Testis (tissue), 3 donors: ENCODE data around the gene KIAA1210. TPM values are rescaled to one million over a fixed set of nuclear protein-coding genes. Genes with fewer than 3 reads are reported as not detected.

ENCODE experiments used
- DNase-seq: peaks from one replicate; pipeline ENCODE4 v3.0.0-alpha.2; 2019
- H3K27ac ChIP-seq, 2 donors: fragments of 200-600 bp; sonication (generic); one replicate each; pipeline ENCODE4 v1.5.1; 2019
- H3K27me3 ChIP-seq: fragments of 200-600 bp; sonication (generic); one replicate; pipeline ENCODE4 v1.5.1; 2019
- H3K36me3 ChIP-seq: fragments of 200-600 bp; sonication (generic); one replicate; pipeline ENCODE4 v1.5.1; 2017; ENCODE audit warnings: low read depth; ENCODE audit errors: missing control alignments
- H3K4me1 ChIP-seq: fragments of 200-600 bp; sonication (generic); one replicate; pipeline ENCODE4 v1.5.1; 2019
- H3K4me3 ChIP-seq, 2 donors: fragments of 200-600 bp; sonication (generic); one replicate each; pipeline ENCODE4 v1.5.1; 2017 to 2019
- H3K9me3 ChIP-seq: fragments of 200-600 bp; sonication (generic); one replicate; pipeline ENCODE4 v1.5.1; 2017
- CTCF ChIP-seq, 3 experiments: fragments of 450-650 bp in 2 of 3; fragments of 200-600 bp in 1 of 3; sonication (generic) in 1 of 3; IDR thresholded peaks; one replicate each; pipeline ENCODE4 v1.5.1; 2016 to 2019; ENCODE audit warnings: antibody characterized with exemption in 3 of 3, mild to moderate bottlenecking in 2 of 3, moderate library complexity in 1 of 3
- POLR2A ChIP-seq: fragments of 450-650 bp; IDR thresholded peaks from one replicate; pipeline ENCODE4 v1.6.1; 2017; ENCODE audit warnings: antibody characterized with exemption, mild to moderate bottlenecking, moderate library complexity
- WGBS, 2 donors: methylation state at CpG; one replicate each; pipeline ENCODE4 v1.1.5; 2018; 5-methylcytosine and 5-hydroxymethylcytosine counted together
- intact Hi-C: fragments of 100-400 bp; cut with DNase I; formaldehyde crosslinking; loops from one replicate; pipeline ENCODE4 v1.15.1; 2023; ENCODE audit warnings: low total_unique reads
- polyA plus RNA-seq: library from polyadenylated mRNA; stranded (reverse); fragments of 350-450 nt; fragmentation: Illumina TruSeq; extraction: RNeasy Lipid Tissue Mini Kit (QIAGEN cat#74804); gene quantifications from one replicate; pipeline ENCODE4 v1.2.3, GENCODE V29; 2014; ENCODE audit warnings: low read depth, low replicate concordance; ENCODE audit not compliant: insufficient read depth
- total RNA-seq, 2 donors: library from RNA; depleted of rRNA; stranded (reverse); fragments of >200 nt; gene quantifications; one replicate each; pipeline ENCODE4 v1.2.3, GENCODE V29; 2016

KIAA1210 gene
- total and polyA plus RNA-seq, 3 donors from 2014 or later, result 63.0 to 286 (median 245) TPM

GRCh38 chrX:119145241-119145653, 17.6 kb upstream of the KIAA1210 start:
- peak; percentile 37 for DNase-seq
- H3K36me3 ChIP-seq, result no peaks in the 10 kb centered on the region
- no peaks in the 10 kb centered on the region for H3K4me1 ChIP-seq
- no peak overlapping the region for H3K27ac ChIP-seq
- no peaks in the 10 kb centered on the region for H3K27me3 ChIP-seq
- no peak overlapping the region for H3K4me3 ChIP-seq
- 67 to 79% methylated on average over 4 of the region's 5 CpGs for WGBS, 2 donors
- TF ChIP-seq CTCF (IDR thresholded peaks at IDR 0.05), result peak in 1 of 3 experiments; percentile 31
- TF ChIP-seq POLR2A, result no peak
- intact Hi-C loops, result no loop called here
- no peaks in the 10 kb centered on the region for H3K9me3 ChIP-seq

GRCh38 chrX:119134466-119134865, 6.9 kb upstream of the KIAA1210 start:
- Histone ChIP-seq H3K27me3 (no peaks in the 10 kb centered on the region), H3K36me3 (no peaks in the 10 kb centered on the region), H3K27ac (no peak overlapping the region), H3K4me3 (no peak overlapping the region), H3K9me3 (no peaks in the 10 kb centered on the region), H3K4me1 (no peaks in the 10 kb centered on the region)
- TF ChIP-seq CTCF (IDR thresholded peaks at IDR 0.05), result no peak
- no peak for TF ChIP-seq POLR2A
- no peak for DNase-seq
- WGBS, 2 donors, result 44% methylated on average over 2 of the region's 2 CpGs; no CpG with 5 or more reads in 1 of the 2 donors
- intact Hi-C loops, result no loop called here

- H3K36me3 ChIP-seq, result no peaks in the 10 kb centered on the region
- DNase-seq, result no peak
- intact Hi-C loops, result no loop called here
Measured at GRCh38 chrX:119132961-119133360, 5.3 kb upstream of the KIAA1210 start.

GRCh38 chrX:119132316-119132715, 4.7 kb upstream of the KIAA1210 start:
- 32% methylated on average over 2 of the region's 2 CpGs; no CpG with 5 or more reads in 1 of the 2 donors for WGBS, 2 donors
- no peaks in the 10 kb centered on the region for H3K9me3 ChIP-seq
- H3K27ac ChIP-seq, result no peak overlapping the region
- no peaks in the 10 kb centered on the region for H3K27me3 ChIP-seq
- no peak for TF ChIP-seq CTCF (IDR thresholded peaks at IDR 0.05)
- DNase-seq, result no peak
- intact Hi-C loops, result no loop called here
- H3K36me3 ChIP-seq, result no peaks in the 10 kb centered on the region
- no peaks in the 10 kb centered on the region for H3K4me1 ChIP-seq
- no peak overlapping the region for H3K4me3 ChIP-seq

More at GRCh38 chrX:119132961-119133360, 5.3 kb upstream of the KIAA1210 start:
- H3K9me3 ChIP-seq, result no peaks in the 10 kb centered on the region
- no peaks in the 10 kb centered on the region for H3K27me3 ChIP-seq
- no peak overlapping the region for H3K4me3 ChIP-seq
- no peak overlapping the region for H3K27ac ChIP-seq
- 85 to 88% methylated on average over 3 to 5 of the region's 5 CpGs for WGBS, 2 donors
- TF ChIP-seq CTCF (IDR thresholded peaks at IDR 0.05) (no peak), POLR2A (no peak)
- H3K4me1 ChIP-seq, result no peaks in the 10 kb centered on the region

GRCh38 chrX:119130911-119131310, 3.3 kb upstream of the KIAA1210 start:
- 71 to 90% methylated on average over 2 of the region's 2 CpGs for WGBS, 2 donors
- H3K9me3 ChIP-seq, result no peaks in the 10 kb centered on the region
- TF ChIP-seq CTCF (IDR thresholded peaks at IDR 0.05) (no peak), POLR2A (no peak)
- intact Hi-C loops, result no loop called here
- no peak for DNase-seq
- H3K27me3 ChIP-seq, result no peaks in the 10 kb centered on the region
- H3K36me3 ChIP-seq, result no peaks in the 10 kb centered on the region
- H3K4me1 ChIP-seq, result no peaks in the 10 kb centered on the region
- H3K27ac ChIP-seq, result no peak overlapping the region
- no peak overlapping the region for H3K4me3 ChIP-seq
